Measurements from ENCODE around the gene SREBF2. TPM values are rescaled to one million over a fixed set of nuclear protein-coding genes. Genes with fewer than 3 reads are reported as not detected.

Gene SREBF2
- total RNA-seq, 1 experiment from 2014 or later = 93.8 TPM

DNA sequence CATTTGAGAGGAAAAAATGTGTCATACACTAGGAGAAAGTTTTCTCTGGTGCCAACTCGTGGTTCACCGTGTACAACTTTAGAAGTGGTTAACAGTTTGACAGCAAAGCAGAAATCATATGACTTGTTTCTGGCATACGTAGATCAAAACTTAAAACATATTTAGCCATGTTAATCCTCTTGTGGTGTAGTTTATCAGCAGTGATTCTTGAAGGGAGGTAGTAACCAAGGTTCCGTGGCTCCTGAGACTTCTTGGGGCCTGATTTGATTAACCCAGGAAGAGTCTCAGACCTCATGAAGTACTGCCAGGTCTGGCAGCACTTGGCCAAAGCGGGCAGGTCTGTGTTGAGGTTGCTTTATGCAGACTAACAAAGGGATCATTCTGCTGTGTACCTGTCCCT is 40.5 kb downstream of the SREBF2 start:
- H3K27me3 ChIP-seq (ENCODE audit: control insufficient read depth, insufficient read depth, low read length) = no peaks in the 10 kb centered on the region
- peaks cover 48% of the 10 kb centered on the region for H3K36me3 ChIP-seq (replicated peaks; ENCODE audit: control insufficient read depth, insufficient read depth, low read length)
- no peak for DNase-seq
- no peak overlapping the region for H3K4me3 ChIP-seq (ENCODE audit: insufficient read depth, low read depth, low read length)

DNA sequence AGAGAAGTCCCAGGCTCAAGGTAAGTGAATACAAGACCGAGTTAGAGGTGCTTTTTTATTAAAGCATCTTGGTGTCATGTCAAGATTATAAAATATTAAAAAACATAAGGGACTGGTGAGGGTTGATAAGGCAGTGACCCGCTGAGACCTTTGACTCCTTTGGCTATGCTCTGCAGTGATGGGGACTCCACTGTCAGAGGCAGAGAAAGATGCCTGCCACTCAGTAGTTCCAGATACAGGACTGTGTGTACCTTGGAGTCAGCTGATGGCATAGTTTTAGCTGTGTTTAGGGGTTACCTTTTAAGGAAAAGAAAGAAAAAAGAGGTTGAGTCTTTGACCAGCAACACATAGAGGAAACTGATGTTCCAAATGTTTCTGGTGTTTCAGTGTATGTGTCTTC is 41.2 kb downstream of the SREBF2 start:
- peaks cover 45% of the 10 kb centered on the region for H3K36me3 ChIP-seq (replicated peaks; ENCODE audit: control insufficient read depth, insufficient read depth, low read length)
- no peak for DNase-seq
- H3K4me3 ChIP-seq (ENCODE audit: insufficient read depth, low read depth, low read length) = no peak overlapping the region
- no peaks in the 10 kb centered on the region for H3K27me3 ChIP-seq (ENCODE audit: control insufficient read depth, insufficient read depth, low read length)

DNA sequence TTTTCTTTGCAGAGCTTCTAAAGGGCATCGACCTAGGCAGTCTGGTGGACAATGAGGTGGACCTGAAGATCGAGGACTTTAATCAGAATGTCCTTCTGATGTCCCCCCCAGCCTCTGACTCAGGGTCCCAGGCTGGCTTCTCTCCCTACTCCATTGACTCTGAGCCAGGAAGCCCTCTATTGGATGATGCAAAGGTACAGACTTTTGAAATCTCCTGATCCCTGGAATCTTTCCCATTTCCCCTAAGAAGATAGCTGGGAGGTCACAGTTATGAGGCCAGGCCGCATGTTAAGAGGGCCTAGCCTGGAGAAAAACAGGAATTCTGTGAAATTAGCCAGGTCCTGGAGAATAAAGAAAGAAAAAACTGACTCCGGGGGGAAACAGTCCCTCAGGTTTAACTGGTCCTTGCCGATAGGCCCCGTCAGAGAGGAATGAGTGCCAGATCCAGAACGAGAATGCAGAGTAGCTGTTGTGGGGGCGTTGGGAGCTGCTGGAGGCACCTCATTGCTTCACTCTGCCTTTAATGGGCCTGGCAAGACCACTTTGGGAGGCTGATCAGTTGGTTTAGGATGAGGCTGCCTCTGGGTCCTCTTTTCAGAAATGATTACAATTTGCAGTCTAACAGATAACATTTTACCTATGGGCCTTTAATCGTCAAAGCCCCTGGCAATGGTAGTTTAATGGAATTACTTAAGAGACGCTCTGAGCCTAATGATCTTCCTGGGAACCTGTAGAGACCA is 42.8 kb downstream of the SREBF2 start:
- H3K4me3 ChIP-seq (ENCODE audit: insufficient read depth, low read depth, low read length) = no peak overlapping the region
- DNase-seq = no peak
- H3K27me3 ChIP-seq (ENCODE audit: control insufficient read depth, insufficient read depth, low read length) = no peaks in the 10 kb centered on the region
- H3K36me3 ChIP-seq (replicated peaks; ENCODE audit: control insufficient read depth, insufficient read depth, low read length) = peaks cover 48% of the 10 kb centered on the region

DNA sequence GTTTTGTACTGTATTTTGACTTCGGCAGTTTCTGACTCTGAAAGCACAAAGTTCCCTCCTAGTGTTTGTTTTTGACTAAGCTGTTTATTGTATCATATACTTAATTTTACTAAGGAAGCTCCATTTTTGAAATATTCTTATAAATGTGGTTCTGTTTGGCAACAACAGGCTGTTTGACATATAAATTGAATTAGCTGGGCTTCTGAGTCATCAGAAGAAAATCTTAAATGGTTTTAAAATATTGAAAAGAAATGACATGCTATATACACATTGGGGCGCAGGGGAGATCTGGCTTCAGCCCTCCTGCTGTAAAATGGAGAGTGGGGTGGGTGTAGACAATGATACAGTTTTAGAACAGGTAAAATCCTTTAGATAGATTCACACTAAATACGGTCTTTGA is 43.4 kb downstream of the SREBF2 start:
- DNase-seq = no peak
- no peaks in the 10 kb centered on the region for H3K27me3 ChIP-seq (ENCODE audit: control insufficient read depth, insufficient read depth, low read length)
- H3K4me3 ChIP-seq (ENCODE audit: insufficient read depth, low read depth, low read length) = no peak overlapping the region
- peaks cover 48% of the 10 kb centered on the region for H3K36me3 ChIP-seq (replicated peaks; ENCODE audit: control insufficient read depth, insufficient read depth, low read length)

DNA sequence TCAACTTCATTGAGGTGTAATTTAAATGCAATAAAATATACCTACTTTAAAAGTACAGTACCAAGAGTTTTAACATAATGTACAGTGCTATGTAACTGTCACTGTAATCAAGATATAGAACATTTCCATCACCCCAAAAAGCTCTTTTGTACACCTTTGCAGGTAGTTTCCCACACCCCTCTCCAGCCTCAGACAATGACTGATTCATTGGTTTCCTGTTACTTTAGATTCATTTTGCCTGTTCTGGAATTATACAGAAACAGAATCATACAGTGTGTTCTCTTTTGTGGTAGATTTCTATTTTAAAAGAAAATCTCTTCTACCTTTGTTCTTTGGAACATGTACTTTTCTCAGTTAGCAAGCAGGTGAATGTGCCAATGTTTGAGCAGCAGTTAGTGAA is 43.8 kb downstream of the SREBF2 start:
- Histone ChIP-seq H3K4me3 (ENCODE audit: insufficient read depth, low read depth, low read length) (no peak overlapping the region), H3K27me3 (ENCODE audit: control insufficient read depth, insufficient read depth, low read length) (no peaks in the 10 kb centered on the region), H3K36me3 (replicated peaks; ENCODE audit: control insufficient read depth, insufficient read depth, low read length) (peaks cover 51% of the 10 kb centered on the region)
- no peak for DNase-seq

DNA sequence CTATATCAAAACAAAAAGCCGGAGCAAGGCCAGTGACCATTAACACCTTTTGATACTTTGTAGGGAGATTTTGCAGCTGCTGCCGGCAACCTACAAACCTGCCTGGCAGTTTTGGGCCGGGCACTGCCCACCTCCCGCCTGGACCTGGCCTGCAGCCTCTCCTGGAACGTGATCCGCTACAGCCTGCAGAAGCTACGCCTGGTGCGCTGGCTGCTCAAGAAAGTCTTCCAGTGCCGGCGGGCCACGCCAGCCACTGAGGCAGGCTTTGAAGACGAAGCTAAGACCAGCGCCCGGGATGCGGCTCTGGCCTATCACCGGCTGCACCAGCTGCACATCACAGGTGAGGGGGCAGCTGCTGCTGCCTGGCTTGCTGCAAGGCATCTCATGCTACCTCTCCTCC is 47.7 kb downstream of the SREBF2 start:
- no peak for DNase-seq
- H3K4me3 ChIP-seq (ENCODE audit: insufficient read depth, low read depth, low read length) = no peak overlapping the region
- H3K27me3 ChIP-seq (ENCODE audit: control insufficient read depth, insufficient read depth, low read length) = no peaks in the 10 kb centered on the region
- peaks cover 65% of the 10 kb centered on the region for H3K36me3 ChIP-seq (replicated peaks; ENCODE audit: control insufficient read depth, insufficient read depth, low read length)

DNA sequence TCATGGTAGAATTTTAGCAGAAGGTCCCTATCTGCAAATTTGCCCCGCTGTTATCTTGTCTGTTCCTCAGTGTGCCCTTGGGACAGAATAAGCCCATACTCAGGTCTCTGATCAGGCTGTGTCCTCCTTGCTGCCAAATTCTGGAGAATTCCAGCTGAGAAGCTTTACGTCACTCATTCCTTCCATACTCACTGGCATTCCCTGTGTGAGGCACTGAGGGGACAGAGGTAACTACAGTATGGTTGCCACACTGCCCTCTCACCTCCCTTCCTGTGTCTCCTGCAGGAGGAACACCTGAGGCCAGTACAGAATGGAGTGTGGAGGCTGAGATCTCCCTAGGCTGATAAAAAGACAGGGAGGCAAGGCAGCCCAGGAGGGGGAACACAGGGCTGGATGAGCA is 50.5 kb downstream of the SREBF2 start:
- Histone ChIP-seq H3K36me3 (replicated peaks; ENCODE audit: control insufficient read depth, insufficient read depth, low read length) (peaks cover 64% of the 10 kb centered on the region), H3K27me3 (ENCODE audit: control insufficient read depth, insufficient read depth, low read length) (no peaks in the 10 kb centered on the region), H3K4me3 (ENCODE audit: insufficient read depth, low read depth, low read length) (no peak overlapping the region)
- DNase-seq = no peak

DNA sequence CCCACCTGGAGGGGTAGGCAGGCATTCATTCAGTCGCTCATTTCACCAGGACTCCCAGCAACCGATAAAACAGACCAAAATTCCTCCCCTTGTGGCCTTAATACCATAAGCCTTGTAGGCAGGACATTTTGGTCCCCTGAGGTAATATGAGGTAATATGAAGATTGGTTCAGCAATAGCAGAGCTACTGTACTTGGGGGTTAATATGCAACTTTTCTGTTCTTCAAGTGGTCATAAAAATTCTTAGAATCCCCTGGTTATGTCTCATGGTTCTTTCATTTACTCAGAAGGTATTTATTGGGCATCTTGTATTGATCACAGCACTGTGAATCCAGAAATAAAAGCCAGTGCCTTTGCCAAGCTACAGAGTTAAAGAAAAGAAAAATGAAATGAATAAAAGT is 52.2 kb downstream of the SREBF2 start:
- DNase-seq = no peak
- Histone ChIP-seq H3K36me3 (replicated peaks; ENCODE audit: control insufficient read depth, insufficient read depth, low read length) (peaks cover 62% of the 10 kb centered on the region), H3K4me3 (ENCODE audit: insufficient read depth, low read depth, low read length) (no peak overlapping the region), H3K27me3 (ENCODE audit: control insufficient read depth, insufficient read depth, low read length) (no peaks in the 10 kb centered on the region)

DNA sequence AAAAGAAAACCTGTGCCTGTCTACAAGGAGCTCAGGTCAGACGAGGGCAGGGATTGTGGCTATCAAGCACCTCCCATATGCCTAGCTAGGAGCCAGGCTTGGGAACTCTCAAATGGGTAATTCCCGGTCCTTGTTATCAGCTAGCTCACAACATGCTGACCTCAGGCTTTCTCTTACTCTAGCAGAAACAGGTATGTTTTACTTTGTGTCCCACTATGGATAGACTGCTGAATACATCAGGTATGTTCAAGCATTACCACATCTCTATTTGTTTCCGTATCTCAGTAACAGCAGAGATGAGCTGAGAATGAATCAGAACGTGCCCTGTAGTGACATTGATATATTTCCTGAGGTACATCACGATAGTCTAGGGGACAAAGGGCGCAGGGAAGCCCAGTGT is 52.6 kb downstream of the SREBF2 start:
- DNase-seq = no peak
- peaks cover 65% of the 10 kb centered on the region for H3K36me3 ChIP-seq (replicated peaks; ENCODE audit: control insufficient read depth, insufficient read depth, low read length)

DNA sequence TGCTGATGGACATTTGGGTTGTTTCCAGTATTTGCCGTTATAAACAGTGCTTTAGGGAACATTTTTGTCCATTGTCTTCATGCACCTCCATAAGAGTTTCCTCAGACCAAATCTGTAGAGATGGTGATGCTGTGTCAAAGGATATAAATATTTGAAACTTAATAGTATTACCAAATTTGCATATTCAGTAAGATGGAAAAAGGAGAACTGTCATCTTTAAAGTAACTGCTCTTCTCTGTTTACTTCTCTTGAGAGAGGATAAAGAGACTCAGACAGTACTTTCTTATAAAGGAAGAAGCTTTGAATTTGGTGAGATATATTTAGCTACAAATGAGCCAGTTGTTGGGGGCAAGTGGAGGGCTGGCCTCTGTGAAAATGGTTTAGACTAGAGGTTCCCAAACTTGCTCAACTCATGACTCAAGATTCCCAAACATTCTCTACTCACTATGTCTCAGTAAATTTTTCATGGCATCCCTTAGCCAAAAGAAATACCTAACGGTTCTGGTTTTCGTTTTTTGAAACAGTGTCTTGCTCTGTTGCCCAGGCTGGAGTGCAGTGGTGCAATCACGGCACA is 55.8 kb downstream of the SREBF2 start:
- no peak for DNase-seq
- no peak overlapping the region for H3K4me3 ChIP-seq (ENCODE audit: insufficient read depth, low read depth, low read length)
- H3K36me3 ChIP-seq (replicated peaks; ENCODE audit: control insufficient read depth, insufficient read depth, low read length) = peaks cover 57% of the 10 kb centered on the region
- H3K27me3 ChIP-seq (ENCODE audit: control insufficient read depth, insufficient read depth, low read length) = no peaks in the 10 kb centered on the region

More for the DNA sequence above, 52.6 kb downstream of the SREBF2 start:
- Histone ChIP-seq H3K4me3 (ENCODE audit: insufficient read depth, low read depth, low read length) (no peak overlapping the region), H3K27me3 (ENCODE audit: control insufficient read depth, insufficient read depth, low read length) (no peaks in the 10 kb centered on the region)

DNA sequence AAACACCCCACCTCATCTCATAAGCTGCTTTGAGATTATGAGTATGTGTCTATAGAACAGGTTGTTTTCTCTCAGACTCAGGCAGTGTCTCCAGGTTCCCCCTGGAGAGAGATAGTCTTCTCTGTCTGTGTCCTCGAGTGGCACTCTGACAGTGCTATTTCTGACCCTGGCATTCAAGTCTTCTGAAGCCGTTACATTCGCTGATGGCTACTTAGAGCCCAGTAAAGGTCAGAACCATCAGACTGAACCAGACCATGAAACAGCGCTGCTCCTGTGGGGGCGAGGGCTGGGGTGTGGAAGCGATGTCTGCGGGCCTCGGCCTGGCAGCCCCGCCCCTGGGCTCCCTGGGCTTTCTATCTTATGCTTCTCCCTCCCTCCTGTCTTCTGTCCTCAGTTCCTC is 58.5 kb downstream of the SREBF2 start:
- H3K36me3 ChIP-seq (replicated peaks; ENCODE audit: control insufficient read depth, insufficient read depth, low read length) = peaks cover 44% of the 10 kb centered on the region
- peak; percentile 34 for DNase-seq
- no peak overlapping the region for H3K4me3 ChIP-seq (ENCODE audit: insufficient read depth, low read depth, low read length)
- H3K27me3 ChIP-seq (ENCODE audit: control insufficient read depth, insufficient read depth, low read length) = no peaks in the 10 kb centered on the region

DNA sequence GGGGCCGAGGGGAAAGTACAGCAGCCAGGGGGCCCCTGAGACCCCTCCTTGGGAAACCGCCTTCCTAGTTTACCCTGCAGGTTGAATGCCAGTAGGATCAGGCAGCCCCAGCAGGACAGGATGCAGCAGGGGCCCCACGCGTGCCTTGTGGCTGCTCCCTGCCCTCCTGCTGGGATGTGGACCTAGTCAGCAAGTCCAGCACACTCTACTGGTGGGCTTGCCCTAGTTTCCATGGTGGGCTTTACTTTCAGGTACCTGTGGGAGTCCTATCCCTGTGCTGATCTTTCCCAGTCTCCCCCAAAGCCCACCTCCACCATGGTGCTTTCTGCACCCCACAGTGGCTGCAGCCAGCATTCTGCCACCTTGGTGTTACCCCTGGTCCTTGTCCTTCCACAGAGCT is 59.8 kb downstream of the SREBF2 start:
- no peaks in the 10 kb centered on the region for H3K27me3 ChIP-seq (ENCODE audit: control insufficient read depth, insufficient read depth, low read length)
- no peak overlapping the region for H3K4me3 ChIP-seq (ENCODE audit: insufficient read depth, low read depth, low read length)
- peaks cover 46% of the 10 kb centered on the region for H3K36me3 ChIP-seq (replicated peaks; ENCODE audit: control insufficient read depth, insufficient read depth, low read length)
- DNase-seq = peak; percentile 60

DNA sequence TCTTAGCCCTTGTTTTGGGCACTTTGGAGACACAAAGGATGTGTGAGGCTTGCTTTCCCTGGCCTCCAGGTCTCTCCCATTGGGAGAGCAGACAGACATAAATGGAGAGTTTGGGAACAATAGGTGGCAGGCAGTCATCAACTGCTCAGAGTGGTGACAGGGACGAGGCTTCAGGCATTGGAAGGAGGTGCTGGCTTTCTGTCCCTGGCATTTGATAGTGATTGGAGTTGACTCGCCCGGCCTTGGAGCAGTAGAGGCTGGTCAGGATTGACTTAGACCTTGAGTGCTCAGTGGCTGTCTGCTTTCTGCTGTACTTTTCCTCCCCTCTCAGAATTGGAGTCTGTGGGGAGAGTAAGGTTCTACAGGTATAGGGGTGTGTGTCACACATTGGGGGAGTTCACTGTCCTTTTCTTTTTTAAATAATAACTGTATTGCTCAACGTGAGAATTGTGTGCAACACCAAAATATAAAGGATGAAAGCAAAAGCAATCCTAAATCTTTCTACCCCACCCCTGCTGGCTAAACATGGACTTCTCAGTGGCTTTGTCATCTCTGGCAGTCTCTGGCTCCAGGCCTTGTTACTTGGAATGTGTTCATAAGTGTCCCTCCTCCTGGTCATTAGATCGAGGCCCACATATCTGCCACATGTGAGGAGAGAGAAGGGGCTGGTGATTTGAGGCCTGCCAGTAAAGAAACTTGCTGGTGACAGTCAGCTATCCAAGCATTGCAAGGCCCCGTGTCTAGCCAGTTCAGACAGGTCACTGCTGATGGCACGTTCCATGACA is 60.9 kb downstream of the SREBF2 start:
- Histone ChIP-seq H3K27me3 (ENCODE audit: control insufficient read depth, insufficient read depth, low read length) (no peaks in the 10 kb centered on the region), H3K4me3 (ENCODE audit: insufficient read depth, low read depth, low read length) (no peak overlapping the region), H3K36me3 (replicated peaks; ENCODE audit: control insufficient read depth, insufficient read depth, low read length) (peaks cover 46% of the 10 kb centered on the region)
- peak; percentile 30 for DNase-seq

DNA sequence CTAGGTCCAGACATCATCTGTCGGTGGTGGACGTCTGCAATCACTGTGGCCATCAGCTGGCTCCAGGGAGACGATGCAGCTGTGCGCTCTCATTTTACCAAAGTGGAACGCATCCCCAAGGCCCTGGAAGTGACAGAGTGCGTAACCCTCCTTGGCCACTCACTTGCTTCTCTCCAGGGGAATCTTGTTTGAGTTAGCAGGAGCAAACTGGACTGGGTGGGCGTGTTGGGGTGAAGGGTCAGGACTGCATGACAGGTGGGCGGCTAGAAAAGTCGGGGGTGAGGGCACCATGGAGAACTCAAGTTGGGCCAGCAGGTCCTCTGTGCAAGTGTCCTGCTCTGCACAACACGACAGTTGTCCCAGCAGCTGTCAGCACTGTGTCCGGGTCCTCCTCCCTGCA is 65.7 kb downstream of the SREBF2 start:
- Histone ChIP-seq H3K4me3 (ENCODE audit: insufficient read depth, low read depth, low read length) (no peak overlapping the region), H3K27me3 (ENCODE audit: control insufficient read depth, insufficient read depth, low read length) (no peaks in the 10 kb centered on the region), H3K36me3 (replicated peaks; ENCODE audit: control insufficient read depth, insufficient read depth, low read length) (peaks cover 67% of the 10 kb centered on the region)
- no peak for DNase-seq

DNA sequence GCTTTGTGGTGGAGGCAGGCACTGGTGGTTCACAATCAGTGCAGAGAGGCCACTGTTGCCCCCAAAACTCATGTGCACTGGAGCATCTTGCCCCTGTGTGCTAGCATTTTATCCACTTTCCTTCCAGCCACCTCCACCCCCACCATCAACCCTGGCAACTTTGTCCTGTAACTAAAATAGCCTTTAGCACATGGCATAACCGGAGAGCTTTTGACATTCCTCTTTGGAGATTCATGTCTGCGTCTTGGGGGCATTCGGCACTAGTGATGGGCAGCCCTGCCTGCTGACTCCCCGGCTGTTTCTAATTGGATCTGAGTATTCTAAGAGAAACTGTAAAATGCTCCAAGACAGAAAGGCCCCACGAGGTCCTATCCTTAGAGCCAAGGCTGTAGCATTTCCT is 66.2 kb downstream of the SREBF2 start:
- peaks cover 67% of the 10 kb centered on the region for H3K36me3 ChIP-seq (replicated peaks; ENCODE audit: control insufficient read depth, insufficient read depth, low read length)
- no peak overlapping the region for H3K4me3 ChIP-seq (ENCODE audit: insufficient read depth, low read depth, low read length)
- no peak for DNase-seq
- H3K27me3 ChIP-seq (ENCODE audit: control insufficient read depth, insufficient read depth, low read length) = no peaks in the 10 kb centered on the region

Measured in H7 (cell line).